HG03108 (cell line): Measurements from ENCODE around the gene SEMA6B.
"Not testable (repeated sequence)": the region's sequence is repeated elsewhere in the genome, so short reads cannot be mapped to it uniquely, and the experiment has no call there.

Source experiments
- ATAC-seq: cut with Tn5 transposase; IDR thresholded peaks from one replicate; pipeline ENCODE4 v1.9.1; 2021; ENCODE audit warnings: moderate library complexity; ENCODE audit not compliant: unreplicated experiment

Gene SEMA6B

GRCh38 chr19:4548238-4548584 is 11.3 kb downstream of the SEMA6B start:
- no peak for ATAC-seq

- no peak for ATAC-seq
These were observed 11.9 kb downstream of the SEMA6B start for GRCh38 chr19:4547303-4548237.

GRCh38 chr19:4543842-4544647 is 15.4 kb downstream of the SEMA6B start:
- ATAC-seq = no peak

DNA sequence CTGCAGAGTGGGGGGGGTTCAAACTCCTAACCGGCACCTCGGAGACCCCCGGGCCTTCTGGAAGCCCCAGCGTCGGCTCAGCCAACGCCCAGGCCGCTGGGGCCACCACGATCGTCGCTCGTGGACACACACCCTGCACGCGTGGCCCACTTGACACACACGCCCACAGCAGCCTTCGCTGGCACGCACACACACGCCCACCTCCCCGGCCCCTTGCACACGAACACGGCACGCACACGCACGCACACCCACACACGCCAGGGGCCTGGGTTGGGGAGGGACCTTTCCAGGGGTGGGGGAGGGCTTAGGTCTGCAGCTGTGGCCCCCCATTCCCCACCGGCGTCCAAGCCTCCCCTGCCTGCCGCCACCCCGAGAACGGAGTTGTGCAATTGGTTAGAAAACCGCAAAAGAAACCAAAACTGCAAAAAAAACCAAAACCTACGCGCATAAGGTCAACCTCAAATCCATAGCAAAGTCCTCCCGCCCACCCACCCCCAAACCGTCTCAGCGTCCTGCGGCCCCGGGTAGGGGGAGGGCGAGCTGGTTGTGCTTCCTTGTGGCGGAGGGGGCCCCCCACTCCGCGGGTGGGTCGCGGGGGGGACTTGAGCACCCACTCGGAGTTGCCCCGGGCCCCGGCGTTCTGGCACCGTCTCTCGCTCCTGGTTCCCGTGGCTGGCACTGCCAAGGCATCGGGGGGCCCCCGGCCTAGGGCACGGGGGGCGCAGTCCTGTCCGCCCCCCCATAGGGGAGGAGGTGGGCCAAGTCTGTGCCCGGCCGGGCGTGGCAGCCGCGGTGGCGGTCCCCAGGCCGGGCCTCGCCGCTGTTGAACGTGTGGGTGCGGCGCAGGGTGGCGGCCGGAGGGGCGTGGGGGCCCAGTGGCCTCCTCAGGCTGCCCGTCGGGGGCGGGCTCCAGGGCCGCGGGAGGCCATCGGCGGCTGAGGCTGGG is 16.3 kb downstream of the SEMA6B start:
- ATAC-seq = no peak

GRCh38 chr19:4541806-4542145 is 17.7 kb downstream of the SEMA6B start:
- not testable (repeated sequence) for ATAC-seq

GRCh38 chr19:4541114-4541805 is 18.2 kb downstream of the SEMA6B start:
- no peak for ATAC-seq

- ATAC-seq = no peak
These were observed 19.5 kb downstream of the SEMA6B start, which contains the start of gene LRG1 for GRCh38 chr19:4539693-4540581. LRG1 (minus strand) TSS chr19:4540036; CDS start chr19:4540013, 23 bp downstream.

DNA sequence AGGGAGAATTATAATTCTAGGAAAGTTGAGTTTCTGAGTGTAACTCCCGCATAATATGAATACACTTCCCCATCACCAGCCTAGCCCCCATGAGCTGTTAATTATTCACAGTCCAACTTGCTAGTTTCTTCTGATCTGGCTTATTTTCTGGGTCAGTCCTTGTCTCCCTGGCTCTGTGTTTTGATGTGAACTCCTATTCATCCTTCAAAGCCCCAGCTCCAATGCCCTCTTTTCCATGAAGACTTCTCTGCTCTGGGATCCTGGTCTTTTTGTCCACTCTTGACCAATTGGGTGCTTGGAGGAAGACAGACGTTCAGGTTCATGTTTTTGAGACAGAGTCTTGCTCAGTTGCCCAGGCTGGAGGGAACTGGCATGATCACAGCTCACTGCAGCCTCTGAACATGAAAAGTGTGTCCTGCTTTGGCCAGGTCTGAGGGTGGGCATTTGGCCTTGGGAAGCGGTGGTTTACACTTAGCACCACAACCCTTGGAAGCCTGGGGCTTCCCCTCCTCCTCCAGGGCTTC is 20.3 kb downstream of the SEMA6B start:
- no peak for ATAC-seq

DNA sequence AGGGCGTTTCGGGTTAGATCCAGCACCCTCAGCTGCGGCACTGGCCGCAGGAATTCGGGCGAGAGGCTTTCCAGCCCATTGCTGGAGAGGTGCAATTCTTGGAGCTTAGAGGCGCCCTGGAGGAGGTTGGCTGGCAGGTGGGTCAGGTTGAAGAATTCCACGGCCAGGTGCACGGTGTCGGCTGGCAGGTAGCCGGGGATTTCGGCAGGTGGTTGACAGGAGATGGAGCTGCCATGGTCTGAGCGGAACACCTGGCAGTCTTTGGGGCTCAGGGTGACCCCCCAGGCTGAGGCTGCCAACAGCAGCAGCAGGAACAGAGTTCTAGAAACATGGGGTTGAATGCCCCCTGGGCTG is 20.9 kb downstream of the SEMA6B start:
- no peak for ATAC-seq

GRCh38 chr19:4537953-4538600 is 21.4 kb downstream of the SEMA6B start:
- ATAC-seq = no peak

GRCh38 chr19:4536798-4537197 is 22.7 kb downstream of the SEMA6B start:
- no peak for ATAC-seq

DNA sequence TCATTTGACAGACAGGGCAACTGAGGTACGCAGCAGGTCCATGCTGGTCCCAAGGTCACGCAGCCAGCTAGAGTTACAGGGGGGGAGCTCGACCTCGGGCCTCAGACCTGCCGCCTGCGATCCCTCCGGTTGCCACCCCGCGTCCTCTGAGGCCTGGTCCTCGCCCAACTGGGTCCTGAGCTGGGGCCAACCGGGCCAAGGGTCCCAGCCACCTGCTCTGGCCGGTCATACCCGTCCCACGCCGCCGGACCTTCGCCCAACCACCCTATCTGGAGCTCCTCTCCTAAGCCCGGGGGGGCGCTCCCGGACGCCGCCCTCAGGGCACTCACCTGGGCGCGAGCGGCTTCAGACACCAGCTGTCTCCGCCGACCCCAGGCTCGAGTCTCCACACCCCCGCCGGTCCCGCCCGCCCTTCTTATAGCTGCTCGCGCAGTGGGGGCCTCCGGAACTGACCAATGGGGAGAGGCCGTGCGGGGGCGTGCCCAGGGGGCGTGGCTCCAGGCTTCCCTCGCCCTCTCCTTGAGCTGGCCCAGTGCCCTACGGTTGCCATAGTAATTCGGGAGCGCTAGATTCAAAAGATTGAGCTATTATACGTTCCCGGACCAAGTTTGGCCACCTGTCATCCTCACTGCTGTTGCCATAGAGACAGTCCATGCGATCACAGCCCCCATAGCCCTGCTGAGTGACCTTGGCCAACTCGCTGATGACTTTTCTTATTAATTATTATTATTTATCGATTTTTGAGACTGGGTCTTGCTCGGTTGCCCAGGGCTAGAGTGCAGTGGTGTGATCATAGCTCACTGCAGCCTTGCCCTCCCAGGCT is 24.4 kb downstream of the SEMA6B start, which contains the start of gene PLIN5:
Gene PLIN5, minus strand, starts transcription at position 389 of the 823 bp plus-strand sequence. CDS start 1,150 bp downstream, outside the sequence.
- no peak for ATAC-seq

DNA sequence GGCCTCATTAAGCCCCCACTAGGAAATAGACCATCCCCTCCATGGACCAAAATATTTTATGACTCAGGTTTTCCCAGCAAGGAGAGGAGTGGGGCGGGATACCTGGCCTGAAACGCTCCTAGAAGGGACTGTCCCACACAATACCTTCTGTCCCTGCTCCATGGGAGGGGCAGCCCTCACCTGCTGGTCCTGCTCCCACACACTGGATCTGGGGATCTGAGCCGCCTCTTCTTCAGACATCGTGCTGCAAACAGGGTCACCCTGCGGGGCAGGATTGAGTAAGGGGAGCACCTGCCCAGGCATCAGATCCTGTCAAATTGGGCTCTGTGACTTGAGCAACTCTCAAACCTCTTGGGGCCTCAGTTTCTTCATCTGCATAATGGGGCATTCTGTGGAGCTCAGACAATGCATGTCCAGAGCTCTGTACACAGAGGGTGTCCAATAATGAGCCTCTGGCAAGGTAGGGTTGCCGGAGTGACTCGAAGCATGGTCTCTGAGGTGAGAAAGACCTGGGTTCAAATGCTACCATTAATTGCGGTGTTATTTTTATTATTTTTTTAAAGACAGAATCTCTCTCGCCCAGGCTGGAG is 25.6 kb downstream of the SEMA6B start:
- no peak for ATAC-seq

DNA sequence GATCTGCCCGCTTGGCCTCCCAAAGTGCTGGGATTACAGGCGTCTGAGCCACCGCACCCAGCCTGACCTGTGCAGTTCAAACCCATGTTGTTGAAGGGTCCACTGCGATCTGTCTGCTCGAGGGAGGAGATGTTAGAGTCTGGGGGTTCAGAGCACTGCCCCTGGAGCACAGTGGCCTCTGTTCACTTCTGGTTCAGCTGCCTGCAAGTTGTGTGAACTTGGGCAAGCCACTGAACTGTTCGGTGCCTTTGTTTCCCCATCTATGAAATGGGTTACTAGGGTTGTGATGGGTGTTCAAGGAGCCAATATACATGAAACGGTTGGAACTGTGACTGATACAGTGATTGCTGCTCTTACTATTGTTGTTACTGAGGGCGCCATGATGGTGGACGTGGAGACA is 26.1 kb downstream of the SEMA6B start:
- no peak for ATAC-seq

GRCh38 chr19:4531562-4532165 is 27.8 kb downstream of the SEMA6B start:
- ATAC-seq = no peak

- ATAC-seq = no peak
These were observed 29.5 kb downstream of the SEMA6B start for GRCh38 chr19:4529924-4530522.
